ENCODE results near the gene NDST1. TPM values are rescaled to one million over a fixed set of nuclear protein-coding genes. Genes with fewer than 3 reads are reported as not detected.
"Not testable (repeated sequence)": the region's sequence is repeated elsewhere in the genome, so short reads cannot be mapped to it uniquely, and the experiment has no call there.

Gene NDST1
- total RNA-seq, 2 donors from 2014 or later: 37.6 to 56.0 TPM

GRCh38 chr5:150516011-150516410 is 8.1 kb downstream of the NDST1 start:
- WGBS, 2 donors: 9 to 17% methylated on average over 5 of the region's 5 CpGs
- Histone ChIP-seq H3K27ac (peak overlapping the region; percentile 66 to 78 (median 76)), H3K27me3 (no peaks in the 10 kb centered on the region), H3K4me1 (peaks cover 100% of the 10 kb centered on the region), H3K4me3 (no peak overlapping the region), H3K36me3 (replicated peaks in 1 of 2; ENCODE audit: insufficient read depth in 1 of 2, low read depth in 2 of 2) (no peaks in the 10 kb centered on the region), H3K9me3 (no peaks in the 10 kb centered on the region)
- ATAC-seq (peak; percentile 51), DNase-seq (peak; percentile 74 to 85 (median 84))
- TF ChIP-seq POLR2A (IDR thresholded peaks at IDR 0.05) (no peak), CTCF (IDR thresholded peaks at IDR 0.05) (no peak)
- intact Hi-C loops (cut with DNase I): no loop called here

GRCh38 chr5:150517272-150518152 is 9.6 kb downstream of the NDST1 start:
- intact Hi-C loops (cut with DNase I): no loop called here
- TF ChIP-seq POLR2A (IDR thresholded peaks at IDR 0.05) (peak in 1 of 3 donors; percentile 30), CTCF (IDR thresholded peaks at IDR 0.05) (no peak)
- Histone ChIP-seq H3K36me3 (replicated peaks in 1 of 2; ENCODE audit: insufficient read depth in 1 of 2, low read depth in 2 of 2) (no peaks in the 10 kb centered on the region), H3K27me3 (no peaks in the 10 kb centered on the region), H3K4me3 (no peak overlapping the region), H3K9me3 (no peaks in the 10 kb centered on the region), H3K4me1 (peaks cover 100% of the 10 kb centered on the region), H3K27ac (peak overlapping the region; percentile 66 to 78 (median 76))
- 9 to 14% methylated on average over 13 of the region's 13 CpGs for WGBS, 2 donors
- peak; percentile 85 for ATAC-seq
- DNase-seq: peak; percentile 95 to 99 (median 98)

GRCh38 chr5:150518712-150519559 is 11.0 kb downstream of the NDST1 start:
- peak overlapping the region in 3 of 4 donors; percentile 76 to 78 (median 77) for H3K27ac ChIP-seq
- peaks cover 100% of the 10 kb centered on the region for H3K4me1 ChIP-seq
- ATAC-seq; H3K36me3 ChIP-seq (replicated peaks in 1 of 2; ENCODE audit: insufficient read depth in 1 of 2, low read depth in 2 of 2); H3K9me3 ChIP-seq; H3K4me3 ChIP-seq; DNase-seq; H3K27me3 ChIP-seq; intact Hi-C loops (cut with DNase I): not testable (repeated sequence)
- WGBS, 2 donors: 55 to 57% methylated on average over 11 to 14 of the region's 14 CpGs

GRCh38 chr5:150519560-150519945 is 11.6 kb downstream of the NDST1 start:
- Histone ChIP-seq H3K27me3 (no peaks in the 10 kb centered on the region), H3K4me1 (peaks cover 99% of the 10 kb centered on the region), H3K36me3 (replicated peaks in 1 of 2; ENCODE audit: insufficient read depth in 1 of 2, low read depth in 2 of 2) (no peaks in the 10 kb centered on the region), H3K27ac (peak overlapping the region; percentile 43 to 78 (median 76)), H3K4me3 (no peak overlapping the region), H3K9me3 (no peaks in the 10 kb centered on the region)
- intact Hi-C loops (cut with DNase I): no loop called here
- TF ChIP-seq POLR2A (IDR thresholded peaks at IDR 0.05): no peak
- TF ChIP-seq CTCF (IDR thresholded peaks at IDR 0.05): no peak
- ATAC-seq (no peak), DNase-seq (peak in 2 of 4 donors; percentile 32 to 63)
- 72 to 79% methylated on average over 10 of the region's 10 CpGs for WGBS, 2 donors

- DNase-seq (no peak), ATAC-seq (no peak)
- TF ChIP-seq POLR2A (IDR thresholded peaks at IDR 0.05): no peak
- no peak for TF ChIP-seq CTCF (IDR thresholded peaks at IDR 0.05)
- intact Hi-C loops (cut with DNase I): loop anchor here (5.0 kb wide), 1 partner anchor 33 kb away; no protein-coding TSS in a partner anchor
- no peaks in the 10 kb centered on the region for H3K27me3 ChIP-seq
- H3K4me3 ChIP-seq: no peak overlapping the region
- peak overlapping the region; percentile 43 to 78 (median 76) for H3K27ac ChIP-seq
- no peaks in the 10 kb centered on the region for H3K9me3 ChIP-seq
- 60% methylated on average over 4 of the region's 4 CpGs; no CpG with 5 or more reads in 1 of the 2 donors for whole genome bisulfite sequencing, 2 donors
- H3K4me1 ChIP-seq: peaks cover 99% of the 10 kb centered on the region
- H3K36me3 ChIP-seq (replicated peaks in 1 of 2; ENCODE audit: insufficient read depth in 1 of 2, low read depth in 2 of 2): no peaks in the 10 kb centered on the region
Measured at GRCh38 chr5:150519978-150520377, 12.0 kb downstream of the NDST1 start.
